ENCODE data around the gene TRDMT1.

Gene TRDMT1

DNA sequence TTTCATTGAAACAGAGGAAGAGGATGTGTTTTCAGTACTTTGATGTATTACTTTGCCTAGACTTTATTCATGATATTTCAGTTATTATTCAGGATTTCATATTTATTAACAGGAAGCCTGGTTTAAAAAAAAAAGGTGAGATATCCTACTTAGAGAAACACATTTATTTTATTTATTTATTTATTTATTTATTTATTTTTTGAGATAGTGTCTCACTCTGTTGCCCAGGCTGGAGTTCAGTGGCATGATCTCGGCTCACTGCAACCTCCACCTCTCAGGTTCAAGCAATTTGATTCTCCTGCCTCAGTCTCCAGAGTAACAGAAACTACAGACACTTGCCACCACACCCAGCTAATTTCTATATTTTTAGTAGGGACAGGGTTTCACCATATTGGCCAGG is 24.5 kb downstream of the TRDMT1 start:
- DNase-seq (ENCODE audit: low read depth in 4 of 4, low spot score in 1 of 4), result no peak

DNA sequence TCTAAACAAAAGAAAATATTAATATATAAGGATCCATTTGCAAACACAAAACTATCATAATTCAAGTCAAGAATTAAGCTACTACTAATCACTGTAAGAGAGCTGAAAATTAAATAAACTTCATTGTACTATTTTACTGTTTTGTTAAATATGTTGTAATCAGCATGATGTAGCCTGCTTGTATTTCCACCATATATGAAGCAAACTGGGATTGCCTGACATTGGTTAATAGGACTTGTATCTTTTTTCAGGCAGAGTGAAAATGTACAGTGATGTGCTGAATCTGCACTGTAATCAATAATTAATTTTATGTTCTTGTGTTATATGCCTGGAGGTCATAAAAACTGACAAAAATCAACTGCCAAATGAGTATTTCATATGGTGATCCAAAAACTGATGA is 25.4 kb downstream of the TRDMT1 start:
- no peak for DNase-seq (ENCODE audit: low read depth in 4 of 4, low spot score in 1 of 4)

DNA sequence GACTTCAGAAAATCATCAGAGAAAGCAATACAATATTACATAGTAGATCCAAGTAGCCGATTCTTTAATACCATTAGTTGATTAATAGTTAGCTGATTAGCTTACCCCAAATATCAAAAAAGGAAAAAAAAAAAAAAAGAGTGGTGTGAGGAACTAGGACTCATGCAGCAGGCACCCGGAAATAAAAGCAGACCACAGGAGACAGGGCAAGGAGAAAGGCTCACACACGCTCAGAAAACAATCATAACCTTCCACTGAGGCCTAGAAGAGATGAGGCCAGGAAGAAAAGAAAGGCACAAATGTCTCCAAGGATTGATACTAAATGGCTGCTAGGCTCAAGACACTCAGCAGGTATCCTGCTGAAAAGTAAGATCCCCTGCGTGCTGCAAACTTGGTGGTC is 25.9 kb downstream of the TRDMT1 start:
- no peak for DNase-seq (ENCODE audit: low read depth in 4 of 4, low spot score in 1 of 4)

DNA sequence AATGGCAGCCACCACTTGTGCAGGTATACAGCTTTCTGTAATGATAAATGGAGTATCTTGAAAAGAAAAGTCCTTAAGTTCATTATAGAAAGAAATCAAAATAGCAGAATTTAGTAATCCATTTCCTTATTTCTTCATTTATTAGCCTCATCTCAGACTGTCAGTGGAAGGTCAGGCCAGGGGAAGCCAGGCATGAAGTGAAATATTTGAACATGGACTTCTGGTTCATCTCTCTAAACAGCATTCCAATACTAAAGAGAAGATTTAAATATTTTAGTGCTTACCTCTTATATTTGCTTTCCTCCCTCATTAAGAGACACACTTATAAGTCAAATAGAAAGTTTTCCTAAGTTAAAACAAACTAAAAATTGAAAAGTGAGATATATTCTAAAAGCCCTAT is 26.8 kb downstream of the TRDMT1 start:
- no peak for DNase-seq (ENCODE audit: low read depth in 4 of 4, low spot score in 1 of 4)

DNA sequence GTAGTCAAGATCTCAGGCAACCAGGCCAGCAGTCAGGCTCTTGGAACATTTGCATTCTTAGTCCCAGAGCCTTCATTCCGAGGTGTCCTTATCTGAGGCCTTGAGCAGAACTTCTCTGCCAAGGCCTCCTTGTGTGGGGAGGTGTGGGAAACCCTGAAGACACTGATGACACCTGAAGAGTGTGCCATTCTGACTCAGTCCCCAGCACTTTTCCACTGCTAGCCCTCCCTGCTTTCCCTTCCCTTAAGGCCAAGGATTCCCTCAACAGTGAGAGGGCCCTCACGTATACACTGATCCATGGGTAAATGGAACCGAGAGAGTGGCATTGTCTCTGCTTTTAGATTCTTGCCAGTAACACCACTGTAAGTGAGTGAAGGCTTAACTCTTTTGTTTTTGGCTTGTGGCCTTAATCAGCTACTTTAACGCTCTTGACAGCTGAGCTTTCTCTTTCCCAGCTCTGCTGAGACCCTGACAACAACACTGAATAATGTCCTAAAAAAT is 30.3 kb downstream of the TRDMT1 start:
- DNase-seq (ENCODE audit: low read depth in 4 of 4, low spot score in 1 of 4), result no peak

DNA sequence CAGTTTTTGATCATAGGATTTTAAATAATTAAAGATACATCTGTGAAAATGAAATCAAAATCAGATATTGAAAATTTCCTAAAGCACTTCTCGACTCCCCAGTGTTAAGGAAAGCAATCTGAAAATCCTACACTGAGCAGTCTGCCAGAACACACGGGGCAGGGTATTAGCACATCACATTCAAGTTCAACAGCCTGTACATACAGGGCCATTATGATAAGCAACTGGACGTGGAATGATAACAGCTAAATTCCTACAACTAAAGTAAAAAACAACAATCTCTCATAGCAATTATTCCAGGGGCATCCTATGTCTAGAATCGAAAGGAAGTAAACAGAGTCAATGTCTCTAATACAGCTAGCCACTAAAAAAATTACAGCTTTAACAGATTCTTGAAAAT is 31.7 kb downstream of the TRDMT1 start:
- DNase-seq (ENCODE audit: low read depth in 4 of 4, low spot score in 1 of 4), result no peak

DNA sequence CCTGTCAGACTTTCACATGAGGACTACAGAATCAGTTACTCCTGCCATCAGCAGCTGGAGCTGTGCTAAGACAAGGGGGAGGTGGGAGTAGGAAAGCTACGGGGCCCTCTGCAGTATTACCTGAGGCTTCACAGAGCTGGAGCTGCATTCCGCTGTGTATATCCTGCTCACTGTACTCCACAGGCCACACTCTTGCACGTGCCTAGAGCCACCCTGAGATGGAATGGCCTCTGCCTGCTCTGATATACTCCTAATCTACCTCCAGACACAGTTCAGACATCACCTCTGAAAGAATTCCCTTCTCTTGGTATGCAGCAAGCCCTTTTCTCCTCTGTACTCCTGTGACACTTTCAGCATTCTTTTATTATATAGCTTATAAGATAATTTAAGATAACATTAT is 34.8 kb downstream of the TRDMT1 start:
- DNase-seq (ENCODE audit: low read depth in 4 of 4, low spot score in 1 of 4), result no peak

DNA sequence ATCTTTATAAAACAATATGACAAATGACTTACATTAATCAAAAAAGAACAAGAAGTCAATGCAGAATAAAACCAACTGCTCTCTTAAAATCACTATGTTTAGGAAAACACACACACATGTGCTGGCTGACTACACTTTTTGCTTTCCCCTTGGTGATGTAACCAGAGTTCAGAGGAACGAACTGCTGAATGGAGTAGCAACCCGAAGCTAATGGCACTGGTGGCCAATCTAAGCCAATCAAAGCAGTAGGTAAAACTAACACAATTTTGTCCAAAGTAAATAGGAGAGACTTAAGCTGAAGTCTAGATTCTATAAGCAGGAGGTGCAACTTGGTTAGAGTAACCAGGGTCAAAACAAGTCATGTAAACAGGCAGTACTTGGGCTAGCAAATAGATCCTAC is 38.6 kb downstream of the TRDMT1 start:
- no peak for DNase-seq (ENCODE audit: low read depth in 4 of 4, low spot score in 1 of 4)

DNA sequence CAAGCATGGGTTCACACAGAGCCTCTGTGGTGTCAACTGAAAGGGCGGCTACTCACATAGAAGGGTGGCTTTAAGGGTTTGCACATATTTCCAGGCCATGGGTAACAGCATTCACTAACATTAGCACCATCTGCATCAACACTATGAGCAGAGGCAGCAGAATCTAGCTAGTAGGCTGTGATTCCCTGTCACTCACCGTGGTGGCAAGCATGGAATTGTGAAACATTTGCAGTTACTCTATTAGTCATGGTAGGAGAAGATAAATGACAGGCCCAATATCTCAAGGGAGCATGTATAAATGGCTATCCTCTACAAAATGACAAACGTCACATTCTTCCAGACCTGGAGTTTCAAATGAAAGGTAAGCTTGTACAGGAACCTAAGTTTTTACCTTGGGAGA is 39.7 kb downstream of the TRDMT1 start:
- DNase-seq (ENCODE audit: low read depth in 4 of 4, low spot score in 1 of 4), result no peak

DNA sequence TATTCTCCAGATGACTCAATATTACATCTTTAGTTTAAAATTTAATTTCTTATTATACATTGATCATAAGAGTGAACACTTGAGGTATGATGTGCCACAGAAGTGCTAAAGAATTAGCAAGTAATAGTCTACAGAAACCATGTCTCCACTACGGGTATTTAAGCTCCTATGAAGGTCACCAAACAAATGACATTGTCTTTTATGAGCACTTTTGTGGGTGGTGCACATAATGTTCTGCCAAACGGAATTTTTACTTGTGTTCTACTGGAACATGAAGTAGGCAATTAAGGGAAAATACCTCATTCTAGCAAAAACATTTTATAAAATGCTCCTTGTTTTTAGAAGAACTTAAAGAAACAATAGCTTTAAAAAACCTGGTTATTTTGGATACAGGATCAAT is 44.4 kb downstream of the TRDMT1 start:
- DNase-seq (ENCODE audit: low read depth in 4 of 4, low spot score in 1 of 4), result no peak

DNA sequence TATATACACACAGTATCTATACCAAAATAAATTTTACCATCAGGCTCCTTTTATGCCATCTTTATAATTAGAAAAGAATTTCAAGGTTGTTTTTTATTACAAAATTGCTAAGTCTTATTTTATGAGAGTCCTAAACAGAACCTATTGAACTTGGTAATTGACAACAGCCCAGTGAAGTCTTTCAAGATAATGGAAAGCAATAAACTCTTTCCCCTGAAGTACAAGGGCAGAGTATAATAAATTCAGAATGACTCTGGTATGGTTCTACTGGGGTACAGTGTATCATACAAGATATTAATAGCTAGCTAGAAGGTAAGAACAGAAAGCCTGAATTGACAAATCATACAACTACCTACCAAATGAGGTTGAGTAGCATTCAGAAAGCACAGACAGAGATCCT is 45.6 kb downstream of the TRDMT1 start:
- no peak for DNase-seq (ENCODE audit: low read depth in 4 of 4, low spot score in 1 of 4)

DNA sequence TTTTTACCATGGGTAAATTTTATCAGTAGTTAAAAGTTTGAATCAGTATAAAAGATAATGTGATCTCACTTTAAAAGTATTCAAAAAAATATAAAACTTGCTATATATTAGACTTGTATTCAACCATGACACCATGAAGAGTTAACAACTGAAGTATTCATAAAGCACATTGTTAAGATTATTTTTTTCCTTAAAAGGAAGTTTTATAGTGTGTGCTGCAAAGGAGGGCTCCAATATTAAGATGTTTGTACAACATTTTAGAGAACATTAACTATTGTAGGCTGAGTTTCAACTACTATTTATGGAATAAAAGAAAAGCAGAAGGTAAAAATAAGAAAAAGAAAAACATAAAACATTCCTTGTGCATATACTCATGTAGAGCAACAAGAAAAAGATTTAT is 47.4 kb downstream of the TRDMT1 start:
- no peak for DNase-seq (ENCODE audit: low read depth in 4 of 4, low spot score in 1 of 4)

DNA sequence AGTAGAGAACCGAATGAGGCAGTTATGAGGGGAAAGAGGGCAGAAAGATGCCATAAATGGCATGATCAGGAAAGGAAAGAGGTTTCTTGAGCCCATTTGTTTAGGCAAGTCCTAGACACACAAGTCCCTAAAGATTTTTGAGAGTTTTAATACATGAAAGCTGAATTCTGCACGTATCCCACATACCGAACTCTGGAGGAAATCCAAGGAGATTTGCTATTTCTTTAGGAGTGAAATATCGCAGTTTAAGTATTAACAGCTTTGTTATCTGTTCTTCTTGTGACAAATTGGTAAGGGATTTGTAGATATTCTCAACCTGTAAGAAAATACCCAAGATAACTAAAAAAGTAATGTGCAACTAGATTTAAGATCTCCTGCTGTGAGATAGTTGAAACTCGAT is 48.2 kb downstream of the TRDMT1 start:
- no peak for DNase-seq (ENCODE audit: low read depth in 4 of 4, low spot score in 1 of 4)

DNA sequence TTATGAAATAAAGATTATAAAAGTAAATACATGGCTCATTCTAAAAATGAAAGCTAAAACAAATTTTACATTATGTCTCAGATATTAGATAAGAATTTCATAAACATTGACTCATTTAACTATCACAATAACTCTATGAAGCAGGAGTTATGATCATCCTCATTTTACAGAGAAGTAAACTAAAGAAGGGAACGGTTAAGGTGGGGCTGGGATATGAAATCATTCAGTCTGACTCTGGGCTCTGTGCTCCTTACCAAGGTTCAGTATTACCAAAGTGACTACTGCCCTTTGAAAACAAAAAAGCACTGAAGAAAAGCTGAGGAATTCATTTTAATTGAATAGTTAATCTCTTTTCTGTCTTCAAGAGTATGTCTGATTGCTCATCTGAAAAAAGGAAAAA is 49.8 kb downstream of the TRDMT1 start:
- DNase-seq (ENCODE audit: low read depth in 4 of 4, low spot score in 1 of 4), result no peak

DNA sequence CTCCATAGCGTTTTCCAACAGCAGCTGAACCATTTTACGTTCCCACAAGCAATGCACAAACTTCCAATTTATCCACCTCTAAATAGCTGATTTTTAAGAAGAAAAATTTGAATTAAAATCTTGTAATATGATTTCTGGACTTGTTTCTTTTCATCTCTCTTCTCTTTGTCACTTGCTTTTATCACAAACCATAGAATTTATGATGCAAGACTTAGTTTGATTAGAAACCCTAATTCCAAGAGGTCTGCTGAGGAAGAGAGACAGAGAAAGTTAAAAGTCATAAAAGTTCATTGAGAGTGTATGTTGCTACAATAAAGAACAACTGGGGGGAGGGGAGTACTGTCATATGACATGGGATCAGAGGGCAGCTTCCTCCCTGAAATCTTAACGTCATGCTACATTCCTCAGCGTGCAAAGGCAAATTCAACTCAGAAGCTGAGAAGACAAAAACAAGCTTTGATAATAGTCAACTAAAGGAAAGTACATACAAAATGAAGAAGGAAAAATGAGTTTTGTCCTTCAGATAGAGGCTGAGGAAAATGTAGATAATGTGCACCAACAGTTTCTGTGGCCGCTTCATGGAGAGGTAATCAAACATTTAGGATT is 53.5 kb downstream of the TRDMT1 start:
- no peak for DNase-seq (ENCODE audit: low read depth in 4 of 4, low spot score in 1 of 4)

DNA sequence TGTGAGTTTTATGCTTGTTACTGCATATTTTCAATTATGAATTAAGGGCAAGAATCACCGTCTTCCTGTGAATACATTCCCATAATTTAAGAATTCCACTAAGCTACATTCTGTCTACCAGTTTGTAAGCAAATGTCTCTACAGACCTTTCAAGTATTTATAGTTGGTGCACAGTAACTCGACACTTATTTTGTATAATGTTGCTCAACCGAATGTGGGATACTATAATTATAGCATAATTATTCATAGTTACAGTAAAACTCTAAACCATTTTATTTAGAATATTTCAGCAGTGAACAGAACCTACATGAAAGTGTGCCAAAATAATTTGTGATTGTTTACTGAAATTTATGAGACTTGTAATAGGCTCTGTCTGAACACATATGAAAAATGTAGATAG is 54.6 kb downstream of the TRDMT1 start:
- DNase-seq (ENCODE audit: low read depth in 4 of 4, low spot score in 1 of 4), result no peak

DNA sequence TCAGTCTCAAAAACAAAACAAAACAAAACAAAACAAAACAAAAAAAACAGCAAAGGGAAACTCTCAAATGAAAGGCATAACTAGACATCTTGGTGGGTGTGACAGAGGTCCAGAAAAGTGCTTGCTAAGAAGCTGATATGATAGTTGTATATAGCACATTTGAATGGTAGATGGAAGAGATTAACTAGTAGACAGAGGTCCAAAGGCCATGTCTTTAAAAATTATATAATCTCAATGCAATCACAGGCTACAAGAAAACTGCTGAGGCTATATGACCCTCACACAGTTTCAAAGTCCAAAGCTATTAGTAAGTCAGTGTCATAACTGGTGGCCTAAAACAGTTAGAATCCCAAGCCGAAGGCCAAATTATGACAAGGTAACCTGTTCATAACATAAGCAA is 56.2 kb downstream of the TRDMT1 start:
- no peak for DNase-seq (ENCODE audit: low read depth in 4 of 4, low spot score in 1 of 4)

DNA sequence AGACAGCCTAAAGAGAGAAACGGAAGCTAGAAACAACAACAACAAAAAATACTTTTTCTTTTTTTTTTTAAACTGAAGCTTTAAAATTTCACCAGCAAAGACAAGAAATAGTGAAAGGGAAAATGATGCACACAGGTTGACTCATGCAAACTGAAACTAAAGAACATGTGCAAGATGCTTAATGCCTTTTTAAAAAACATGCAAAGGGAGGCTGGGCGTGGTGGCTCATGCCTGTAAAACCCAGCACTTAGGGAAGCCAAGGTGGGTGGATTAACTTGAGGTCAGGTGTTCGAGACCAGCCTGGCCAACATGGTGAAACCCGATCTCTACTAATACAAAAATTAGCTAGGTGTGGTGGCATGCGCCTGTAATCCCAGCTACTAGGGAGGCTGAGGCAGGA is 56.7 kb downstream of the TRDMT1 start:
- DNase-seq (ENCODE audit: low read depth in 4 of 4, low spot score in 1 of 4), result peak; percentile 19 to 53 (median 38)

DNA sequence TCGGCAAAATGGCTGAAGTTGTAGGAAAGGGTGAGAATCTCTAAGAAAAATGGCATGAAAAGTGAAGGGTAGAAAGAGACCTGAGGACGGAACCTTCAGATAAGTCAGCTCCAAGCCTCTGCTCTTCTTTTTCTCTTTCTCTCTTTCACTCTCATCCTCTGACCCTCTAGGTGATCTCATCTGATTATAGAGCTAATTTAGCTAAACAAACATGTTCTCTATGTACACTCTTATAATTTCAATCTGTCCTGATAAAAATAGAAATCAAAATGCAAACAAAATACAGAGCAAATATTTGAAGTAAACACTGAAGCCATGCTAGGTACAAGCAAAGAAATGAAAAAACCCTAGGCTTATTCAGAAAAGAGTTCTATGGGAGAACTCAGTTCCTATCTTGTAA is 57.4 kb downstream of the TRDMT1 start:
- DNase-seq (ENCODE audit: low read depth in 4 of 4, low spot score in 1 of 4), result no peak

DNA sequence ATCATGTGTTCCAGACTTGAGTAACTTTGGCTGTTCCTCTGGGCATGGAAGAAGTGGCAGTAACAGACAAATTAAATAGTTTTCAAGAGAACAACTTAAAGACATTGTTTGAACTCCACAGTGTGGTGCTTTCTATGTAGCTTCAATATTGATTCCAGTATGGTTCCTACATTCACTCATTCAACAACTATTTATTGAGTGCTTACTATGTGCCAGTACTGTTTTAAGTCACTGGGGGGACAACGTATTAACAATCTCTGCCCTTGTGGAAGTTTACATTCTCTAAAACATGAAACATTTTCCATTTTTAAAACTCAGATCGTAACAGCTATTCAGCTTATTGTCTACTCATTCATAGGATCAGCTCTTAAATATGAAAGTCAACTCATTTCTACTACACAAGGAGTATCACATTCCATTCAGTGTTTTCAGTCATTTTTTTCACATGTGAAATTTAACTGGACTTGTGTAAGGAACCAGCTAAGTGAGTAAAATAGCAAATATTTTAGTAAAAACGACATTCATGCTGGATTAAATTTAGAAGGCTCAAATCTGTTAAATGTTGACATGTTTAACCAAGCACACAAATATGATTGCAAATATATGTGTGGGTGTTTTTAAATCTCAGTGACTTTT is 58.3 kb downstream of the TRDMT1 start:
- no peak for DNase-seq (ENCODE audit: low read depth in 4 of 4, low spot score in 1 of 4)

DNA sequence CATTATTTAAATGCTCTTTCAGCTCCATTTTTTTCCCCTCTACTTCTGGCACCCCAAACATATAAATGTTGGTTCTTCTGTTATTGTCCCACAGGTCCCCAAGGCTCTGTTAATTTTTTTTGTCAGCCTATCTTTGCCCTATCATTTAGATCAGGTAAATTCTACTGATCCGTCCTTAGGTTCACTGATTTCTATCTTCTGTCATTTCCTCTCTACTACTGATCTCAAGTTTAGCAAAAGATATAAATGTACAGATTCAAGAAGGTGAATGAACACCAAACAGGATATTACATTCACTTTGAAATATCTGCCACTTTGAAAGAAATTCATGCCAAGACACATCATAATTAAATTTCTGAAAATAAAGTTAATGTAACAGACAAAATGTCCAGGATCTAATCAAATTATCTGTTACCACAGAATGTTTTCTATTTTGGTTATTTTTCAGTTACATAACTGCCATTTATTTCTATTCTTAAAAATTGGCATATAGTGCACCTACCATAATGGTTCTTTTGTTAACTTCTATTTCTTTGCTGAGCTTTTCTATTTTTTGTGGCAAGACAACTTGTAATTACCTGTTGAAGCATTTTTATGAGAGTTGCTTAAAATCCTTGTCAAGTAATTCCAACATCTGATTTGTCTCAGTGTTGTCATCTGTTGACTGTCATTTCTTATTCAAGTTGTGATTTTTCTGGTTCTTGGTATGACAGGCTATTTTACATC is 59.8 kb downstream of the TRDMT1 start:
- no peak for DNase-seq (ENCODE audit: low read depth in 4 of 4, low spot score in 1 of 4)

DNA sequence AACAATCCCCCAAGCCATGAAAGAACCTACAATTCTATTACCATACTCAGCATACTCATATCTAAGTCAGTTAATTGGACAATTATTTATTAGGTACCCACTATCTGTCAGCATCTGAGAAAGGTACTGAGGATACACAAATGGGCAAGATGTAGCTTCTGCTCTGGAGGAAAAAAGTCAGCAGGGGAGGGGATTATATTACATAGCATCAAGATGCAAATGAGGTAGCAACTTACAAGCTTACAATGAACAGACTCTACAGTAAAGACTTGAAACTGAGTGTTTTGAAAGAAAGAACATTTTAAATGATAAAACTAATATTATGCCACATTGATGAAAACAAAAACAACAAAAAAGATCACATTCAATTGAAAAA is 61.1 kb downstream of the TRDMT1 start:
- DNase-seq (ENCODE audit: low read depth in 4 of 4, low spot score in 1 of 4), result no peak

Data from stimulated activated CD4-positive, alpha-beta T cell treated with anti-CD3 and anti-CD28 coated beads, Interleukin-1b, Interleukin-23, amount 100 ng/mL, for 24 hours (primary cell).